Mesenchymal stem cell (in vitro differentiated cells and primary cell): ENCODE measurements around the gene KLF7.

Source experiments
- DNase-seq: peaks from one replicate; pipeline ENCODE4 v3.0.0-alpha.2; 2013
- H2AFZ ChIP-seq: one replicate; pipeline ENCODE4 v1.6.1; 2013; ENCODE audit warnings: low read depth, mild to moderate bottlenecking, control low read depth, inconsistent platforms, low read length, moderate library complexity
- H2AK5ac ChIP-seq: 2 replicates; pipeline ENCODE4 v1.6.1; 2013; ENCODE audit warnings: low read length, moderate library complexity, mild to moderate bottlenecking, inconsistent platforms; ENCODE audit not compliant: severe bottlenecking
- H2BK120ac ChIP-seq: one replicate; pipeline ENCODE4 v1.6.1; 2013; ENCODE audit warnings: low read depth, mild to moderate bottlenecking, inconsistent platforms, low read length, moderate library complexity
- H2BK12ac ChIP-seq, 2 experiments: one replicate each; pipeline ENCODE4 v1.6.1; 2013; ENCODE audit warnings: inconsistent platforms in 2 of 2, low read length in 2 of 2, mild to moderate bottlenecking in 2 of 2, moderate library complexity in 2 of 2, control low read depth in 1 of 2
- H2BK15ac ChIP-seq: one replicate; pipeline ENCODE4 v1.6.1; 2013; ENCODE audit warnings: mild to moderate bottlenecking, low read depth, inconsistent platforms; ENCODE audit not compliant: poor library complexity, severe bottlenecking
- H2BK5ac ChIP-seq: 2 replicates; pipeline ENCODE4 v1.6.1; 2013; ENCODE audit warnings: low read depth, mild to moderate bottlenecking, low read length, control low read depth, inconsistent platforms; ENCODE audit not compliant: poor library complexity, severe bottlenecking
- H3K14ac ChIP-seq, 2 experiments: one replicate each; pipeline ENCODE4 v1.6.1; 2013; ENCODE audit warnings: inconsistent platforms in 2 of 2, low read length in 2 of 2, control low read depth in 1 of 2, mild to moderate bottlenecking in 1 of 2, moderate library complexity in 1 of 2
- H3K18ac ChIP-seq, 2 experiments: one replicate each; pipeline ENCODE4 v1.6.1; 2013; ENCODE audit warnings: inconsistent platforms in 2 of 2, low read length in 2 of 2, control low read depth in 1 of 2, low read depth in 1 of 2, mild to moderate bottlenecking in 1 of 2
- H3K23ac ChIP-seq, 2 experiments: one replicate each; pipeline ENCODE4 v1.6.1; 2013; ENCODE audit warnings: inconsistent platforms in 2 of 2, low read length in 2 of 2, mild to moderate bottlenecking in 2 of 2, moderate library complexity in 2 of 2, control low read depth in 1 of 2
- H3K27ac ChIP-seq: 2 replicates; pipeline ENCODE4 v1.5.1; 2013; ENCODE audit warnings: mild to moderate bottlenecking, moderate library complexity, low read length, control low read depth, inconsistent platforms; ENCODE audit not compliant: poor library complexity, severe bottlenecking
- H3K27me3 ChIP-seq, 2 experiments: 2 replicates each; pipeline versions ENCODE4 v1.6.1 to v1.7.0; 2013; ENCODE audit warnings: low read length in 2 of 2, mild to moderate bottlenecking in 2 of 2, moderate library complexity in 2 of 2, control low read depth in 1 of 2, inconsistent platforms in 1 of 2; ENCODE audit not compliant: control insufficient read depth in 1 of 2, insufficient read depth in 1 of 2
- H3K36me3 ChIP-seq, 2 experiments: 2 replicates each; pipeline versions ENCODE4 v1.6.1 to v1.7.0; 2013; ENCODE audit warnings: low read length in 2 of 2, control low read depth in 1 of 2, inconsistent platforms in 1 of 2, low read depth in 1 of 2, mild to moderate bottlenecking in 1 of 2; ENCODE audit not compliant: insufficient read depth in 2 of 2, control insufficient read depth in 1 of 2
- H3K4ac ChIP-seq, 2 experiments: one replicate each; pipeline ENCODE4 v1.6.1; 2013; ENCODE audit warnings: inconsistent platforms in 2 of 2, low read length in 2 of 2, mild to moderate bottlenecking in 2 of 2, moderate library complexity in 2 of 2, control low read depth in 1 of 2, low read depth in 1 of 2
- H3K4me1 ChIP-seq: 2 replicates; pipeline ENCODE4 v1.6.1; 2013; ENCODE audit warnings: low read depth, low read length, control low read depth; ENCODE audit not compliant: control insufficient read depth, insufficient read depth
- H3K4me2 ChIP-seq: 2 replicates; pipeline ENCODE4 v1.6.1; 2013; ENCODE audit warnings: low read length, mild to moderate bottlenecking, inconsistent platforms; ENCODE audit not compliant: poor library complexity, severe bottlenecking
- H3K4me3 ChIP-seq, 2 experiments: 2 replicates each; pipeline versions ENCODE4 v1.5.1 to v1.7.0; 2013; ENCODE audit warnings: low read length in 2 of 2, mild to moderate bottlenecking in 2 of 2, control low read depth in 1 of 2, low read depth in 1 of 2; ENCODE audit not compliant: insufficient read depth in 1 of 2
- H3K79me1 ChIP-seq: replicated peaks from 2 replicates; pipeline ENCODE4 v1.6.1; 2013; ENCODE audit warnings: mild to moderate bottlenecking, control low read depth, low read length, inconsistent platforms; ENCODE audit not compliant: poor library complexity, severe bottlenecking
- H3K9ac ChIP-seq: 2 replicates; pipeline ENCODE4 v1.7.0; 2013; ENCODE audit warnings: mild to moderate bottlenecking, low read length, moderate library complexity
- H3K9me3 ChIP-seq: 2 replicates; pipeline ENCODE4 v1.7.0; 2013; ENCODE audit warnings: mild to moderate bottlenecking, low read length; ENCODE audit not compliant: control insufficient read depth
- H4K8ac ChIP-seq: one replicate; pipeline ENCODE4 v1.6.1; 2013; ENCODE audit warnings: inconsistent platforms, mild to moderate bottlenecking, low read length, moderate library complexity
- H4K91ac ChIP-seq: one replicate; pipeline ENCODE4 v1.6.1; 2013; ENCODE audit warnings: mild to moderate bottlenecking, low read length, inconsistent platforms
- WGBS: methylation state at CpG from one replicate; pipeline ENCODE4 v1.1.7; 2013; ENCODE audit warnings: mixed read lengths; 5-methylcytosine and 5-hydroxymethylcytosine counted together
- small RNA-seq: library from polyadenylated mRNA; stranded (forward); fragments of <200 nt; extraction: miRNeasy Mini kit (QIAGEN cat#:217004); gene quantifications from one replicate; pipeline ENCODE3, GENCODE V24; 2013; ENCODE audit warnings: low read depth

The KLF7 gene

DNA sequence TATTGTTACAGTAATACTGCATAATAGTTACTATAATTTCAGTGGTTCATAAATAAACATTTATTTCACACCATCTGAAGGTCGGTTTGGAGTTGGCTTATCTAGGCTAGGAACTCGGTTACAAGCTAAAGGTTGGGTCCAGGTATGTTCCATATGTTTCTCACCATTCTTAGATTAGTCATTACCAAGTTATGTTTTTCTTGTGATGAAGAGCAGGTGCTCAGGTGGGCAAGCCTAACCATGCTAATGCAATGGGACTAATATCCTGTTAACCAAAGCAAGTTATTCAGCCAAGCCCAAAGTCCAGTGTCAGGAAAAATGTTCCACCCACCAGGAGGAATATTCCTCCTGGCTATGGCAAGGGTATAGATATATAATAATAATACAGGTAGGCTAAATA is 133.3 kb downstream of the KLF7 start:
- no peaks in the 10 kb centered on the region for H3K4me1 ChIP-seq
- H3K27ac ChIP-seq: no peak overlapping the region
- H4K8ac ChIP-seq: no peak overlapping the region
- H3K23ac ChIP-seq: no peak overlapping the region
- no peak overlapping the region for H4K91ac ChIP-seq
- no peak overlapping the region for H3K4ac ChIP-seq
- no peak overlapping the region for H2BK5ac ChIP-seq
- H2BK120ac ChIP-seq: no peak overlapping the region
- no peak for DNase-seq
- no peak overlapping the region for H3K14ac ChIP-seq
- H3K79me1 ChIP-seq: no peaks in the 10 kb centered on the region
- H2BK12ac ChIP-seq: no peak overlapping the region
- H2BK15ac ChIP-seq: no peak overlapping the region
- no peak overlapping the region for H2AFZ ChIP-seq
- no peak overlapping the region for H3K4me3 ChIP-seq
- no peaks in the 10 kb centered on the region for H3K27me3 ChIP-seq
- H3K4me2 ChIP-seq: no peak overlapping the region
- H3K9me3 ChIP-seq: peaks cover 17% of the 10 kb centered on the region
- 90% methylated on average over 2 of the region's 2 CpGs for WGBS
- H3K9ac ChIP-seq: no peak overlapping the region
- H3K36me3 ChIP-seq: no peaks in the 10 kb centered on the region
- H2AK5ac ChIP-seq: no peak overlapping the region
- H3K18ac ChIP-seq: no peak overlapping the region

Small RNA genes within 50 kb of the gene (small RNA-seq; reads per million reads assigned to genes)
- gene MIR2355: 106 reads per million, percentile 93 among the genes with 10 or more reads in this experiment
- gene MIR7845: 1.2 reads per million
